ENCODE measurements around the gene SYNE1. TPM values are rescaled to one million over a fixed set of nuclear protein-coding genes. Genes with fewer than 3 reads are reported as not detected.

SYNE1 gene
- total RNA-seq, 1 experiment from 2014 or later, result 14.2 TPM

DNA sequence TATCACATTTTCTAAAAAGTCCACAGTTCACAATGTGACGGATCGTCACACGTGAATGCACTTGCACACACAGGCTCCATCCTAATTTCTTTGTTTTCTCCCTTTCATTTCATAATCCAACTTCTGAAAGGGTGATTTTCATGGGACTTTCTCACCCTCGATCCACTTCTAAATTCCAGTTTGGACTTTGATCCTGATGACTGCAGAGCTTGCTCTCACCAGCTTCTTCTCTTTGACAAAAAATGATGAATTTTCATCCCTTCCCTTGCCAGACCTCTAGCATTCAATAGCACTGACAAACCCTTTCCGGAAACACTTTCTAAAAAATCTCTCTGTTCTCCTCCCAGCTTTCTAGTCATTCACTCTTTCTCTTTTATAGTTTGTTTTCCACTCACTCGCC, 341.2 kb downstream of the SYNE1 start:
- DNase-seq (ENCODE audit: low read depth), result no peak
- in situ Hi-C loops (cut with HindIII; ENCODE audit: low pct_unique_long_range_greater_than_20kb, low sequenced_read_pairs), result no loop called here

DNA sequence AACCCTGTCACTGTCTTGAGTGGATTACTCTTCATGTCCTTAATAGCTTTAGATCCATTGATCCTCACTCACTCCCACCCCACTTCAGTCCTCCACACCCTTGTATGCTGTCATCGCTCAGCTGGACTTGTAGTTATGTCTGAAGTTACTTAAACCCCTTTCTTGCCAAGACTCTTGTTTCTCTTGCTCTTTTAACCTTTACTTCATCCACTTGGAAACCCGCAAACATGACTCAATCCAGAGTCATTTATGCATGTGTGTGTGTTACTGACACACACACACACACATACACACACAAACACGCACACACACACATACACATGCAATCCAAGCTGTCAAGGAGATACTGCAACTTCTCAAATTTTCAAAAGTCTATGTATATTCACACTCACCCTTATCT, 341.8 kb downstream of the SYNE1 start:
- in situ Hi-C loops (cut with HindIII; ENCODE audit: low pct_unique_long_range_greater_than_20kb, low sequenced_read_pairs), result no loop called here
- DNase-seq (ENCODE audit: low read depth), result no peak

DNA sequence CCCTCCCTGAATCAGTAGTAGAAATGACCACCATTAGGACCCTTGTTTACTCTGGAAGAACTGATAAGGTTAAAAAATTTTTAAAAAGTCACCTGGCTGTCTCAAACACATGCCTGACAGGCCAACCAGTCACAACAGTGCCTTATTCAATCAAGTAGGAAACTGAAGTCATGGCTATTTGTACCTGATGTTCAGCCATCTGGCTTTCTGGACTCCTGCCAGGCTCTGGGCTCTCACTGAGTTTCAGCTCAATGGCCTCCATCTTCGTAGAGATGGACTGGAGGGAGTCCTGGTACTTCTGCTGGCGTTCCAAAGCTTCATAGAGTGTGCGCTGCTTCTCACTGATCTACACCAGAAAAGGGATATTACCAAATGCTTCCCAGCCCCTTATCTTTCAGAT, 343.8 kb downstream of the SYNE1 start:
- in situ Hi-C loops (cut with HindIII; ENCODE audit: low pct_unique_long_range_greater_than_20kb, low sequenced_read_pairs), result no loop called here
- DNase-seq (ENCODE audit: low read depth), result no peak

DNA sequence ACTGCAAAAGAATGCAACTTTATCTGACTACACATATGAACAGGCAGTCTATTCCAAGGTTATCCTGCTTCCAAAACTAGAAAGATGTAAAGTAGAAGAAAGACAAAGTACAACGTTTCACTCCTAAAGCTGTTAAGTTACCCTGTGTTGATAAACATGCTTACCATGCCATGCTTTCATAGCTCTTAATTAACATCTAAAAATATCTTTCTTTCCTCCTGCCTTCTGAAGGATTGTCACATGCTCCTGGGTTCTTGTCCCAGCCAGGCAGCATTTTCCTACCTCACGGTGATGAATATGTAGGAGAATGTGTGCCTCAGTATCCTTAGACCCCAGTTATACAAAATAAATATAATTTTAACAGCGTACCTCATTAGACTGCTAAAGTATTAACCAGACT, 344.6 kb downstream of the SYNE1 start:
- in situ Hi-C loops (cut with HindIII; ENCODE audit: low pct_unique_long_range_greater_than_20kb, low sequenced_read_pairs), result no loop called here
- no peak for DNase-seq (ENCODE audit: low read depth)

DNA sequence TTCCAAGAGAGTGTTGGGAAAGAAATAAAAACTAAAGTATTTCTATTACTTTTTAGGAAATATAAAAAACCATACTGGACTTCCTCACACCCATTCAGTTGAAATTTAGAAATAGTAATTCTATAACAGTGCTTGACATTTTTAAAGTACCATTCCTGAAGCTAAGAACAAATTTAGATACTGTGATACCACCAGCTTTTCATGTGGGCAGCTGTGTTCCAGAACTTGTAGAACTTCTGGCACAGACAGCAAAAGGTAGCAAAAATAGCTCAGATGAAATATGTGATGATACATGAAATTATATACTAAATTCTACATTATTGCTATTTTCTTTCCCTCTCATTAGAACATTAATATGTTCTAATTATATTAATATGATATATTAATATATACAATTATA, 346.5 kb downstream of the SYNE1 start:
- in situ Hi-C loops (cut with HindIII; ENCODE audit: low pct_unique_long_range_greater_than_20kb, low sequenced_read_pairs), result no loop called here
- no peak for DNase-seq (ENCODE audit: low read depth)

DNA sequence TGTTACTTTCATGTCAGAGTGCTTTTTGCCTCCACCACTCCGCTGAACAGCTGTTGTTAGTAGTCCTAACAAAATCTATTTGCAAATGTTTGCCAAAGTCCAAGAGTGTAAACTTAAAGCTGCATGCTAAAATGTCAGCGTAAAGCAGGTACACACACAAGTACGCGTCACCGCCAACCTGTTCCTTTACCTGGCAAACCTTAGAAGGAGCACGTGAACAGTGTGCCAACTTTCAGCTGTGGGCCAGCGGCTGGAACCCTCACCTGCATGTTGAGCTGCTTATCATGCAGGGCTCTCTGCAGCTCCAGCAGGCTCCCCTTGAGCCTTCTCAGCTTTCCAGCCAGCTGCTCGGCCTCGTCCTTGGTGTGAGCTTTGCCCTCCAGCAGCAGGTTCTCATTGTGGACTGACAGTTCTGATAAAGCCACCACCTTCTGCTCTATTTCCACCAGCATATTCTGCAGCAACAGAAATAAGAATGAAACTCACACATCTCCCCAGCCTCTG, 359.3 kb downstream of the SYNE1 start:
- in situ Hi-C loops (cut with HindIII; ENCODE audit: low pct_unique_long_range_greater_than_20kb, low sequenced_read_pairs), result no loop called here

DNA sequence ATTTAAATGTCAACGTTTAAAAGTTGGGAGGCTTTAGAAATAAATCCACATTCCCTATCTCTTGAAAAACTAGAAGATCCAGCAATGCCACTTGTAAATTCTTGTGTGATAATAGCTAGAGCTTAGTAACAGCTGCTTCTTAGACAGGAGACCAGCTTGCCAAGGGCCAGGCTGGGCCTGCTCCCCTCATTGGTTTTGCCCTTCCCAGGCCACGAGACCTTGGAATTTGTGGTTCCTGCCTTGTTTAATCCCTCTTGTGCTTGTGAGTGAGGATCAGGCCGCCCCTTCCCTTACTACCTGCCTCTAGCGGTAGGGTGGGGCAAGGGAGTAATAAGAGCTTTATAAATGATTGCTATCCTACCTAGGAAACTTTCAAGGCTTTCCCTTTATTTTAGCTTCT, 363.5 kb downstream of the SYNE1 start:
- in situ Hi-C loops (cut with HindIII; ENCODE audit: low pct_unique_long_range_greater_than_20kb, low sequenced_read_pairs), result no loop called here
- peak; percentile 27 for DNase-seq (ENCODE audit: low read depth)

More for the DNA sequence above, 359.3 kb downstream of the SYNE1 start:
- DNase-seq (ENCODE audit: low read depth), result no peak

GRCh38 chr6:152273002-152273401, 364.2 kb downstream of the SYNE1 start:
- no peak for DNase-seq (ENCODE audit: low read depth)
- in situ Hi-C loops (cut with HindIII; ENCODE audit: low pct_unique_long_range_greater_than_20kb, low sequenced_read_pairs), result no loop called here

GRCh38 chr6:152272486-152272885, 364.7 kb downstream of the SYNE1 start:
- in situ Hi-C loops (cut with HindIII; ENCODE audit: low pct_unique_long_range_greater_than_20kb, low sequenced_read_pairs), result no loop called here
- no peak for DNase-seq (ENCODE audit: low read depth)

DNA sequence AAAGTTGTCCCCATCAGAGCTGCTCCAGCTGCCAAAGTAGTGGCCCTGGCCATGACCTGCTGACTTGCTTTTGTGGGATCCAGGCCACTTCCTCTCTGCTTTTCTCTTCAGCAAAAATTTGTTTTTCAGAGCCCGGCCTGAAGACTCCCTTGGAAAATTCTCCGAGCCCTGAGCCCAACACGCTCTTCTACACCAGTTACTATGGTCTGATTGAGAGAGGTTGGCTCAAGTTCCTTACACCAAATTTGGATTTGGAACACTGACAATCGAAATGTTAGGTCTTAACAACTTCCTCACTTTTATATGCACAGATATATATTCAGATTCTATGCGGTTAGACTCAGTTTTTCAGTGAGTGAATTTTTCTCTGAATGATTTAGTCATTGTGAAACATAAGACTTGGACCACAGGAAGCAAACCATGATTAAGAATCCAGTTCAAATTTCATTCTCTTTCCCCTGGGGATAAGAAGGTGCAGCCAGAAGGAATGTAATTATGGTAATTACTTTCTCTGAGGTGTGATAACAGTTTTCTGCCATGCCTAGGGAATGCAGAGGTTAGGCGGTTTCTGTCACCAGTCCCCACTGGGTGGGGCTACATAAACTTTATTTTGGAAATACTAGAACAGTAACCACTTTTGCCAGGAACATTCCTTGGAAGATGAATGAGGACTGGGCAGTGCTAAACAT, 365.2 kb downstream of the SYNE1 start:
- peak; percentile 66 for DNase-seq (ENCODE audit: low read depth)
- in situ Hi-C loops (cut with HindIII; ENCODE audit: low pct_unique_long_range_greater_than_20kb, low sequenced_read_pairs), result no loop called here

DNA sequence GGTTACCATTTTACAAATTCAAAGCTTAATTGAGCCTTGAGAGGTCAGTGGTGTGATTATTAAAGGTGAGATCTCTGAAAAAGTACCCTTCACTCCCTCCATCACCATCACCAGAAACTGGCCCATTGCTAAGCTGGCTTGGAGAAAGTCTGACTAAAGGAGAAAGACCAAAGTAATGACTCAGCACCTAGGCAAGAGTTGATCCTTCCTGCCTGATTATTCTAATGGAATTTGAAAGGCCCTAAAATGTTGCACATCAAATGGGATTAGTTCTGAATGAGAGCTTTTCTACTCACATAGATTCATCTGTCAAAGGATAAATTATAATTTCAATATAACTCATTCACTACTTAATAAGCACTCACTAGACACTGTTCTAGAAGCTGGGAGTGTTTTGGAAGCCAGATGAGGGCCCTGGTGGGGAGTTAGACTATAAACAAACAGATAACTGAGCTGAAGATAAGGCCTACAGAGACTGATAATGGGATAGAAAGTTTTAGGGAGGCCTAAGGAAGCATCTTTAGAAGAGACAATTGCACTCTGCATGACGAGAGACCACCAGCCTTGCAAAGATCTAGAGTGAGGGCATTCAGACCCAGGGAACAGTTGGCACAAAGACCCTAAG, 366.7 kb downstream of the SYNE1 start:
- in situ Hi-C loops (cut with HindIII; ENCODE audit: low pct_unique_long_range_greater_than_20kb, low sequenced_read_pairs), result no loop called here
- no peak for DNase-seq (ENCODE audit: low read depth)

DNA sequence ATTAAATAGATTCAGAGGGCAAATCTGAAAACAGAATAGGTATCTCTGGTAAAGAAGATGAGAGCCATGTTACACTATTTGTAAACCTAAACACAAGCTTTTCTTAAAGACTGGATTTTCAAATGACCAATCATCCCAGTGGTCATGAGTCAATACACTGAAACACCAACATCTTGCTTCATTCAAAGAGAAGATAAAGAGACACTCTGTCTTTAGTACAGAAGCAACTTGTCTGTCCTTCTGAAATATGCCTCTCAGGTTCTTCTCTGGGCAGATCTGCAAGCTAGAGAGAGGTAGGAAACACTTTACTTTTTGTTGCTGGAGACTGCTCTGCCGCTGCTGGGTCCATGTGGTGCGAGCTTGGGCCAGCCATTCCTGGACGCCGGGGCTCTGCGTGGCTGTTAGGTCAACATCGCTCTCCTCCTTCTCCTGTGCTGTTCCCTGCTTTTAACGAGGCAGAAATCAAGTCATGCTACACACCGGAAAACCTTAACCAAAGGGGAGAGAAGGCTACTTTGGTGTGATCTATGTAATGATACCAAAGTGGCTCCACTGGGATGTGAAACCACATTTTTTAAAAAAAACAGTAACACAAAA, 368.2 kb downstream of the SYNE1 start:
- DNase-seq (ENCODE audit: low read depth), result no peak
- in situ Hi-C loops (cut with HindIII; ENCODE audit: low pct_unique_long_range_greater_than_20kb, low sequenced_read_pairs), result no loop called here

- in situ Hi-C loops (cut with HindIII; ENCODE audit: low pct_unique_long_range_greater_than_20kb, low sequenced_read_pairs), result no loop called here
- no peak for DNase-seq (ENCODE audit: low read depth)
These were observed 369.0 kb downstream of the SYNE1 start for GRCh38 chr6:152267967-152268845.

GRCh38 chr6:152265651-152266050, 371.5 kb downstream of the SYNE1 start:
- DNase-seq (ENCODE audit: low read depth), result no peak
- in situ Hi-C loops (cut with HindIII; ENCODE audit: low pct_unique_long_range_greater_than_20kb, low sequenced_read_pairs), result no loop called here

- in situ Hi-C loops (cut with HindIII; ENCODE audit: low pct_unique_long_range_greater_than_20kb, low sequenced_read_pairs), result no loop called here
- no peak for DNase-seq (ENCODE audit: low read depth)
These were observed 373.6 kb downstream of the SYNE1 start for GRCh38 chr6:152263582-152263981.

DNA sequence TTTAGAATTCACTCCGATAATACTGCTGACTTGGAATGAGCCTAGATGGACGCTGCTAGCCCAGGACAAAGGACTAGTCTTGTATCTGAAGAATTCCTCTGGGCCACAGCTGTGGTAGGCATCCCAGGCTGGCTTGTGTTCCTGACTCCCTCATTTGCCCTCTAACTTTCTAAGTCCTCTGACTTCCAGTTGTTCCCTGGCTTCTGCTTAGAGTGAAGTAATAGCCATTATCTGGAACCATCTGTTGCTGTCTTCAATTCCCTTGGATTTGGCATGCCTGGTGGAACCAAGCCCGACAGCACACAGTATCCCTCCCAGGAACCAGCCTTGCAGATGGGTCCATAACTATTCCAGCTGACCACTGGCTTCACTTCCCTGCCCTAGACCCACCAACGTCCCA, 376.0 kb downstream of the SYNE1 start:
- DNase-seq (ENCODE audit: low read depth), result no peak
- in situ Hi-C loops (cut with HindIII; ENCODE audit: low pct_unique_long_range_greater_than_20kb, low sequenced_read_pairs), result no loop called here

DNA sequence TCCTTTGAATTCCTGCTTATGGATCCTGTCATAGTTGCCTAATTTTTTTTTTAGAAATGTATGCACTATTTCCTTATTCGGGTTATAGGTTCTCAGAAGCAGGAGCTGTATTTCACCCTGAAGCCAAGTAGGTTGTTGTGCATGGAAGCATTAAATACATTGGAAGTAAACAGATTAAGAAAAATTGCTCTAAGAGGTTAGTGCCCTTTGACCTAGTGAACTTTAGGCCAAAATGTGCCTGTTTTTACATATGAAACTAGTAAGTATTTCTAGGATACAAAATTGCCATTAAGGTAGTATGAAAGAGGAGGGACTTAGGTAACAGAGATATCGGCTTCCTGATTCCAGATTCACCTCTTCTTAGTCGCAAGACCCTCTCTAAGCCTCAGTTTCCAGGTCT, 377.9 kb downstream of the SYNE1 start:
- DNase-seq (ENCODE audit: low read depth), result no peak
- in situ Hi-C loops (cut with HindIII; ENCODE audit: low pct_unique_long_range_greater_than_20kb, low sequenced_read_pairs), result no loop called here

DNA sequence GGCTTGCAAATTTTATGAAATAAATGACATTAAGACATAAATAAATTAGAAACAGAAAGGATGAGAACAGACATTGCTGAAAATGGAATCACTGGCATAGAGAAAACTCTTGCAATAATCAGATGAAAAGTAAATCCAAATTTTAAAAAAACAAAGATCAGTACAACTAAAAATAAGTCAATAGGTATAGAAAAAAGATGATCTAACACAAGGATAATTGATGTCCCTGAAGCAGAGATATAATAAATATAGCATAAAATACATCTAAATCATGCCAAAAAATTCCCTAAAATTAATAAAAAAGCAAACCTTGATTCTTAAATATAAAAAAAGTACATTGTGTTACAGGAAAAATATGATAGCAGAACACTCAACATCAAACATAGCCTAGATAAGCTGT, 379.6 kb downstream of the SYNE1 start:
- DNase-seq (ENCODE audit: low read depth), result no peak
- in situ Hi-C loops (cut with HindIII; ENCODE audit: low pct_unique_long_range_greater_than_20kb, low sequenced_read_pairs), result no loop called here

DNA sequence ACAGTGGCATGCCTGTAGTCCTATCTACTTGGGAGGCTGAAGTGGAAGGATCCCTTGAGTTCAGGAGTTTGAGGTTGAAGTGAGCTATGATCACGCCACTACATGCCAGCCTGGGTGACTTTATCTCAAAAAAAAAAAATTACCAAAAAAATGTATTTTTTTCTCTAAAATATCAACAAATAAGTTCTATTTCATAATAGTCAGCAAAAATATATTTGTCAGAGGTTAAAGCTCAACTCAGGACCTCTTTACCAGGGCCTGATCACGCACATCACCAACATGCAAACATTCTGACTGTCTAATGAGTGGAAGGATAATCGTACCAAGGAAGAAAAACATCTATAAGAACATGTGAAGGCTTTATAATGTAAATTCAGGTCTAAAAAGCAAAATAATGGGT, 387.0 kb downstream of the SYNE1 start:
- in situ Hi-C loops (cut with HindIII; ENCODE audit: low pct_unique_long_range_greater_than_20kb, low sequenced_read_pairs), result no loop called here
- no peak for DNase-seq (ENCODE audit: low read depth)

Data from Caki2 (cell line).